ENCODE results near the gene DYRK1B.
"Not testable (repeated sequence)": the region's sequence is repeated elsewhere in the genome, so short reads cannot be mapped to it uniquely, and the experiment has no call there.

Gene DYRK1B

GRCh38 chr19:39829702-39830275, 4.2 kb downstream of the DYRK1B start:
- no peak for DNase-seq

- no peak for DNase-seq
Observed at GRCh38 chr19:39828654-39829032, 5.3 kb downstream of the DYRK1B start.

- DNase-seq = peak; percentile 17 to 47
Observed at GRCh38 chr19:39828015-39828653, 5.8 kb downstream of the DYRK1B start.

GRCh38 chr19:39827216-39827615, 6.7 kb downstream of the DYRK1B start:
- no peak for DNase-seq

- DNase-seq = no peak
Observed at GRCh38 chr19:39826311-39826945, 7.5 kb downstream of the DYRK1B start.

GRCh38 chr19:39825531-39826076, 8.4 kb downstream of the DYRK1B start:
- no peak for DNase-seq

- no peak for DNase-seq
Observed at GRCh38 chr19:39825093-39825463, 8.9 kb downstream of the DYRK1B start.

- peak; percentile 93 to 96 for DNase-seq
Observed at GRCh38 chr19:39824143-39825092, 9.5 kb downstream of the DYRK1B start.

- no peak for DNase-seq
Observed at GRCh38 chr19:39823686-39824085, 10.3 kb downstream of the DYRK1B start.

- no peak for DNase-seq
Observed at GRCh38 chr19:39820696-39821095, 13.3 kb downstream of the DYRK1B start.

- DNase-seq = no peak
Observed at GRCh38 chr19:39819786-39820185, 14.2 kb downstream of the DYRK1B start.

GRCh38 chr19:39818626-39819097, 15.3 kb downstream of the DYRK1B start:
- no peak for DNase-seq

- DNase-seq = no peak
Observed at GRCh38 chr19:39817888-39818561, 15.9 kb downstream of the DYRK1B start.

GRCh38 chr19:39816287-39817048, 17.5 kb downstream of the DYRK1B start:
- DNase-seq = no peak

- DNase-seq = no peak
Observed at GRCh38 chr19:39814595-39814994, 19.4 kb downstream of the DYRK1B start.

GRCh38 chr19:39814111-39814510, 19.9 kb downstream of the DYRK1B start:
- not testable (repeated sequence) for DNase-seq

GRCh38 chr19:39813264-39813993, 20.5 kb downstream of the DYRK1B start:
- DNase-seq = no peak

- DNase-seq = no peak
Observed at GRCh38 chr19:39811064-39811463, 22.9 kb downstream of the DYRK1B start.

GRCh38 chr19:39810424-39810823, 23.5 kb downstream of the DYRK1B start:
- no peak for DNase-seq

- no peak for DNase-seq
Observed at GRCh38 chr19:39809368-39809767, 24.6 kb downstream of the DYRK1B start.

GRCh38 chr19:39808688-39809087, 25.3 kb downstream of the DYRK1B start:
- DNase-seq = not testable (repeated sequence)

All from NCI-H187 (cell line).